Ishikawa (cell line): ENCODE measurements around the gene PDS5A.

ENCODE experiments used
- CEBPB ChIP-seq: IDR thresholded peaks from 2 replicates; pipeline ENCODE4 v1.6.1; 2012
- CREB1 ChIP-seq: IDR thresholded peaks from 2 replicates; pipeline ENCODE4 v1.6.1; 2012; ENCODE audit warnings: low read depth
- EGR1 ChIP-seq: IDR thresholded peaks from 2 replicates; pipeline ENCODE4 v1.6.1; 2012
- EP300 ChIP-seq: IDR thresholded peaks from 2 replicates; pipeline ENCODE4 v1.6.1; 2012; ENCODE audit warnings: borderline replicate concordance
- FOXM1 ChIP-seq: IDR thresholded peaks from 2 replicates; pipeline ENCODE4 v1.6.1; 2012; ENCODE audit warnings: low read depth, borderline replicate concordance
- NFIC ChIP-seq: IDR thresholded peaks from 2 replicates; pipeline ENCODE4 v1.6.1; 2012
- RAD21 ChIP-seq: IDR thresholded peaks from 2 replicates; pipeline ENCODE4 v1.6.1; 2012; ENCODE audit warnings: low read depth
- TAF1 ChIP-seq: IDR thresholded peaks from 2 replicates; pipeline ENCODE4 v1.6.1; 2012; ENCODE audit warnings: low read depth, mild to moderate bottlenecking
- TCF12 ChIP-seq: IDR thresholded peaks from 2 replicates; pipeline ENCODE4 v1.6.1; 2012; ENCODE audit warnings: low read depth
- TEAD4 ChIP-seq: IDR thresholded peaks from 2 replicates; pipeline ENCODE4 v1.6.1; 2012
- YY1 ChIP-seq: IDR thresholded peaks from 2 replicates; pipeline ENCODE4 v1.6.1; 2012; ENCODE audit warnings: low read depth
- ZBTB7A ChIP-seq: IDR thresholded peaks from 2 replicates; pipeline ENCODE4 v1.6.1; 2012; ENCODE audit warnings: low read depth
- TF ChIP-seq, protein P1 (sequence below): IDR thresholded peaks from 2 replicates; pipeline ENCODE4 v1.6.1; 2012
- TF ChIP-seq, protein P2 (sequence below): IDR thresholded peaks from 2 replicates; pipeline ENCODE4 v1.6.1; 2012; ENCODE audit warnings: low read depth, mild to moderate bottlenecking
- TF ChIP-seq, protein P3 (sequence below): IDR thresholded peaks from 2 replicates; pipeline ENCODE4 v1.6.1; 2012

Gene PDS5A

DNA sequence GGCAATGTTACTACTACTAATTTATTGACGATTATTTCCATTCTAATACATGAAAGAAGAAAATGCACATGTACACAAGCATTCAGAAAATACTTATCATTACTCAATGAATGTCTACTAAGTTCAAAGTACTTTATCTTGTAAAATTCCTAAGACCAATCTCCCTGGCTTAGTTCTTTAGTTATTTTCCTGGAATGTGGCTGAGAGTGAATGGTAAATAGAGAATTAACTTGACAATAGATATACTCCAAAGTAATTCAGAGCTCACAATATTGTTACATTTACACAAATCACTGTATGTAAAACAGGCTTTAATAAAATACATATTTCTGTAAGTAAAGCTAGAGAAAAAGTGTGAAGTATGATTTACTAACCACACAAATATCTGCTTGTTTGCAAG is 79.7 kb downstream of the PDS5A start:
- TF ChIP-seq CEBPB (no peak), EP300 (no peak), YY1 (no peak)

DNA sequence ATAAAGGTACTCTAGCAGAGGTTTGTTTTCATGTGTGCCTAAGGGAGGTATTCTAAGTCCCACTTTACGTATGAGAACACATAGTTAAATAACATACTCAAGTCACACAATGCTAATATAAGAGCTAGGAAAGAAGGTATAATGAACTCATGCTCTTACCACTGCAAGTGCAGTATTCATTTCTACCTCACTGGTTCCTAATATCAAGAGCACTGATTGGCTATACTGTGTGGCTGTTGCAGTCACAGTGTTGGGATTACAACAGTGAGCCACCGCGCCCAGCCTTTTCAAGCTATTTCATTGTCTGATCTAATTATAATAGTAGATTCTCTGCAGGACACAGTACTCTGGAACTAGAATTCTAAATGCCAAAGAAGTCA is 84.0 kb downstream of the PDS5A start:
- TF ChIP-seq CREB1 (no peak), TCF12 (no peak), TAF1 (no peak), RAD21 (no peak), EGR1 (no peak), CEBPB (no peak)
- TF ChIP-seq, protein P1, sequence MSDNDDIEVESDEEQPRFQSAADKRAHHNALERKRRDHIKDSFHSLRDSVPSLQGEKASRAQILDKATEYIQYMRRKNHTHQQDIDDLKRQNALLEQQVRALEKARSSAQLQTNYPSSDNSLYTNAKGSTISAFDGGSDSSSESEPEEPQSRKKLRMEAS = no peak

DNA sequence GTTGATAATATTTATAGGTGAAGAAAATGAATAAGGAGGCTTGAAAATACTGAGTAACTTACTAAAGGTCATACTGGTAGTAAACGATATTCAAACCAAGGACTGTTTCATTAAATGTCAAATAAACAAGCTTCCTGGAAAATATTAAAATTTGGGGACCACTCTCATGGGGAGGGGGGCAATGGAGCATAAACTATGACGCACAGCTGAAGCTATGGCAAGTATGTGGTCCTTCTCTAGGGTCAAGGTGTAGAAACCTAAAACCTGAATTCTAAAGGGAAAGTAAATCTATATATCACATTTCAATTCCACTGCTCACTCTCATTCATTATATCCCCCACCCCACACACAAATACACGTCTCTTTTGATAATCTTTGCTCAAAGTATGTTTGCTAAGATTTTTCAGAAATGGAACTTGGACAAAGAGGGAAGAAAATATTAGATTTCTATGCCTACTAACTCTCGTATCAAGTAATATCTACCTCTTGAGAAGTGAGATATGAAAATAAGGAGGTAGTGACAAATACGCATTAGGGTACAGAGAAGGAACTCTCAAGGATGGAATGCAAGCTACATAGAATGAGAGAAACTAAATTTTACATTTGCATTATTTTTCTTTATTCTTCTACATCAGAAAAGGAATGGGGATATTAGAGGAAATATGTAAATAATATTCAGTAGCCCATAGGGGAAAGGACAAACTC is 84.6 kb downstream of the PDS5A start:
- TF ChIP-seq TAF1 (no peak), EGR1 (no peak)
- TF ChIP-seq, protein P1 = no peak
- TF ChIP-seq, protein P2, sequence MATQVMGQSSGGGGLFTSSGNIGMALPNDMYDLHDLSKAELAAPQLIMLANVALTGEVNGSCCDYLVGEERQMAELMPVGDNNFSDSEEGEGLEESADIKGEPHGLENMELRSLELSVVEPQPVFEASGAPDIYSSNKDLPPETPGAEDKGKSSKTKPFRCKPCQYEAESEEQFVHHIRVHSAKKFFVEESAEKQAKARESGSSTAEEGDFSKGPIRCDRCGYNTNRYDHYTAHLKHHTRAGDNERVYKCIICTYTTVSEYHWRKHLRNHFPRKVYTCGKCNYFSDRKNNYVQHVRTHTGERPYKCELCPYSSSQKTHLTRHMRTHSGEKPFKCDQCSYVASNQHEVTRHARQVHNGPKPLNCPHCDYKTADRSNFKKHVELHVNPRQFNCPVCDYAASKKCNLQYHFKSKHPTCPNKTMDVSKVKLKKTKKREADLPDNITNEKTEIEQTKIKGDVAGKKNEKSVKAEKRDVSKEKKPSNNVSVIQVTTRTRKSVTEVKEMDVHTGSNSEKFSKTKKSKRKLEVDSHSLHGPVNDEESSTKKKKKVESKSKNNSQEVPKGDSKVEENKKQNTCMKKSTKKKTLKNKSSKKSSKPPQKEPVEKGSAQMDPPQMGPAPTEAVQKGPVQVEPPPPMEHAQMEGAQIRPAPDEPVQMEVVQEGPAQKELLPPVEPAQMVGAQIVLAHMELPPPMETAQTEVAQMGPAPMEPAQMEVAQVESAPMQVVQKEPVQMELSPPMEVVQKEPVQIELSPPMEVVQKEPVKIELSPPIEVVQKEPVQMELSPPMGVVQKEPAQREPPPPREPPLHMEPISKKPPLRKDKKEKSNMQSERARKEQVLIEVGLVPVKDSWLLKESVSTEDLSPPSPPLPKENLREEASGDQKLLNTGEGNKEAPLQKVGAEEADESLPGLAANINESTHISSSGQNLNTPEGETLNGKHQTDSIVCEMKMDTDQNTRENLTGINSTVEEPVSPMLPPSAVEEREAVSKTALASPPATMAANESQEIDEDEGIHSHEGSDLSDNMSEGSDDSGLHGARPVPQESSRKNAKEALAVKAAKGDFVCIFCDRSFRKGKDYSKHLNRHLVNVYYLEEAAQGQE = no peak

DNA sequence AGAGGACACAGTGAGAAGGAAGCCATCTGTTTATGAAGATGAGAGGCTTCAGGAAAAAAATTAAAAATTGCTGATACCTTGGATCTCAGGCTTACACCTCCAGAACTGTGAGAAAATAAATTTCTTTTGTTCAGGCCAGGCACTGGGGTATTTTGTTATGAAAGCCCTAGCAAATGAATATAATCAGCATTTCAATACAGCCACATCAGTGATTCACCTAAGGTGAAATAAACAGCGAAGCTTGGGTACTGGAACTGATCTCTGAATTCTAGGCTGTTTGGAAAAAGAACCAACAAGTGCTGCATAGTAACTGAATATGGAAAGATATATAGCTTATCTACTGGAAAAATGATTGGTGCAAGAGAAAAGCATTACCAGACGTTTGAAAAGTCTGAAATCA is 88.5 kb downstream of the PDS5A start:
- TF ChIP-seq, protein P2 = no peak

DNA sequence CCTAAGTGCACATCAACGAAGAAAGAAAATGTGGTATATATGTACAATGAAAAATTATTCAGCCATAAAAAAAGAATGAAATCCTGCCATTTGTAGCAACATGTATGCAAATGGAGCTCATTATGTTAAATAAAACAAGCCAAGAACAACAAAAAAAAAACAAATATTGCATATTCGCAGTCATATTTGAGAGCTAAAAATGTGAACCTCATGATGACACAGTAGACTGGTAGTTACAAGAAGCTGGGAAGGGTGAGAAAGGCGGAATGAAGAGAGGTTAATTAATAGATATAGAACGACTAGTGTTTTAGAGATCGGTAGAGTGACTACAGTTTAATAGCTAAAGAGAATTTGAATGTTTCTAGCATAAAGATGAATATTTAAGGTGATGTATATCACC is 89.2 kb downstream of the PDS5A start:
- TF ChIP-seq ZBTB7A (no peak), FOXM1 (no peak), EGR1 (no peak), EP300 (no peak)

DNA sequence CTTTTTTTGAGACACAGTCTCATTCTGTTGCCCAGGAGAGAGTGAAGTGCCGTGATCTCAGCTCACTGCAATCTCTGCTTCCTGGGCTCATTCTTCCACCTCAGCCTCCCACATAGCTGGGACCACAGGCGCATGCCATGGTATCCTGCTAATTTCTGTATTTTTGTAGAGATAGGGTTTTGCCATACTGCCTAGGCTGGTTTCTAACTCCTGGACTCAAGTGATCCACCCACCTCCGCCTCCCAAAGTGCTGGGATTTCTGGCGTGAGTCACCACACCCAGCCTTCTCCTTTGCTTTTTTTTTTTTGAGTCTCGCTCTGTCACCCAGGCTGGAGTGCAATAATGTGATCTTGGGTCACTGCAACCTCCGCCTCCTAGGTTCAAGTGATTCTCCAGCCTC is 94.1 kb downstream of the PDS5A start:
- TF ChIP-seq CEBPB = no peak
- TF ChIP-seq EGR1 = no peak
- no peak for TF ChIP-seq EP300
- TF ChIP-seq, protein P2 = no peak
- no peak for TF ChIP-seq CREB1
- no peak for TF ChIP-seq TCF12
- TF ChIP-seq NFIC = no peak
- TF ChIP-seq YY1 = no peak
- TF ChIP-seq TEAD4 = no peak
- TF ChIP-seq, protein P1 = no peak
- TF ChIP-seq ZBTB7A = no peak
- TF ChIP-seq RAD21 = no peak
- TF ChIP-seq, protein P3, sequence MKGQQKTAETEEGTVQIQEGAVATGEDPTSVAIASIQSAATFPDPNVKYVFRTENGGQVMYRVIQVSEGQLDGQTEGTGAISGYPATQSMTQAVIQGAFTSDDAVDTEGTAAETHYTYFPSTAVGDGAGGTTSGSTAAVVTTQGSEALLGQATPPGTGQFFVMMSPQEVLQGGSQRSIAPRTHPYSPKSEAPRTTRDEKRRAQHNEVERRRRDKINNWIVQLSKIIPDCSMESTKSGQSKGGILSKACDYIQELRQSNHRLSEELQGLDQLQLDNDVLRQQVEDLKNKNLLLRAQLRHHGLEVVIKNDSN = no peak
- TF ChIP-seq FOXM1 = no peak
- TF ChIP-seq TAF1 = no peak
